ENCODE results near the gene MN1.

- no peak for TF ChIP-seq POLR2A (IDR thresholded peaks at IDR 0.05)
- no peak for TF ChIP-seq CTCF (IDR thresholded peaks at IDR 0.05)
Measured at GRCh38 chr22:27711756-27712155, 89.8 kb downstream of the MN1 start.
